ENCODE measurements around the gene SPCS2. TPM values are rescaled to one million over a fixed set of nuclear protein-coding genes. Genes with fewer than 3 reads are reported as not detected.

Gene SPCS2
- total and polyA plus RNA-seq, 4 donors, result 32.4 to 186 (median 59.6) TPM

GRCh38 chr11:74984730-74985129 lies 35.7 kb downstream of the SPCS2 start:
- no peaks in the 10 kb centered on the region for H3K27me3 ChIP-seq (ENCODE audit: control insufficient read depth in 4 of 4, insufficient read depth in 4 of 4, low read length in 3 of 4)
- H3K27ac ChIP-seq (ENCODE audit: low read depth in 1 of 2, low read length in 2 of 2), result no peak overlapping the region
- WGBS, result 83% methylated on average over 2 of the region's 2 CpGs
- H3K4me3 ChIP-seq (ENCODE audit: low read depth in 1 of 3, low read length in 3 of 3), result no peak overlapping the region
- DNase-seq (ENCODE audit: low spot score), result no peak
- peaks cover 2 to 46% (median 38%) of the 10 kb centered on the region in 4 donors for H3K4me1 ChIP-seq (ENCODE audit: control insufficient read depth in 4 of 4, insufficient read depth in 4 of 4, low read length in 3 of 4)
- H3K9me3 ChIP-seq (ENCODE audit: control insufficient read depth in 4 of 4, low read length in 3 of 4), result no peaks in the 10 kb centered on the region
- H3K9ac ChIP-seq (ENCODE audit: low read depth in 1 of 2, low read length in 2 of 2), result no peak overlapping the region
- TF ChIP-seq EGR1 (IDR thresholded peaks at IDR 0.05; ENCODE audit: low read depth in 2 of 2), result no peak
- no peak for TF ChIP-seq JUND (IDR thresholded peaks at IDR 0.05)
- TF ChIP-seq GABPA (IDR thresholded peaks at IDR 0.05 in 1 of 2, conservative IDR thresholded peaks at IDR 0.05 in 1 of 2), result no peak
- no peak for TF ChIP-seq RXRA (IDR thresholded peaks at IDR 0.05)
- no peak for TF ChIP-seq RAD21 (IDR thresholded peaks at IDR 0.05)
- TF ChIP-seq REST (IDR thresholded peaks at IDR 0.05), result no peak
- no peaks in the 10 kb centered on the region for H3K36me3 ChIP-seq (ENCODE audit: control insufficient read depth in 4 of 4, insufficient read depth in 3 of 4, low read depth in 1 of 4, low read length in 3 of 4)

GRCh38 chr11:74988541-74989259 lies 39.6 kb downstream of the SPCS2 start, which contains the start of gene NEU3:
Gene NEU3, plus strand, starts transcription at chr11:74988933. Its CDS starts 128 bp downstream, at chr11:74989061.
- Histone ChIP-seq H3K36me3 (ENCODE audit: control insufficient read depth in 4 of 4, insufficient read depth in 3 of 4, low read depth in 1 of 4, low read length in 3 of 4) (no peaks in the 10 kb centered on the region), H3K27me3 (ENCODE audit: control insufficient read depth in 4 of 4, insufficient read depth in 4 of 4, low read length in 3 of 4) (no peaks in the 10 kb centered on the region), H3K9ac (ENCODE audit: low read depth in 1 of 2, low read length in 2 of 2) (peak within 1 kb of the TSS; percentile 89), H3K27ac (ENCODE audit: low read depth in 1 of 2, low read length in 2 of 2) (peak within 1 kb of the TSS; percentile 72 to 86), H3K9me3 (ENCODE audit: control insufficient read depth in 4 of 4, low read length in 3 of 4) (no peaks in the 10 kb centered on the region), H3K4me1 (ENCODE audit: control insufficient read depth in 4 of 4, insufficient read depth in 4 of 4, low read length in 3 of 4) (peaks cover 5 to 34% (median 25%) of the 10 kb centered on the region in 4 donors), H3K4me3 (ENCODE audit: low read depth in 1 of 3, low read length in 3 of 3) (peak within 1 kb of the TSS; percentile 45 to 92 (median 83))
- TF ChIP-seq REST (IDR thresholded peaks at IDR 0.05), result peak; percentile 70
- TF ChIP-seq MAX (IDR thresholded peaks at IDR 0.05), result peak; percentile 26
- TF ChIP-seq ZBTB33 (IDR thresholded peaks at IDR 0.05), result no peak
- peak; percentile 23 for TF ChIP-seq HNF4G (IDR thresholded peaks at IDR 0.05)
- TF ChIP-seq ATF3 (IDR thresholded peaks at IDR 0.05), result no peak
- TF ChIP-seq FOXA1 (IDR thresholded peaks at IDR 0.05), result no peak
- peak in 1 of 2 donors; percentile 11 for TF ChIP-seq RAD21 (IDR thresholded peaks at IDR 0.05)
- TF ChIP-seq JUND (IDR thresholded peaks at IDR 0.05), result peak in 1 of 2 donors; percentile 30
- TF ChIP-seq NR2F2 (IDR thresholded peaks at IDR 0.05), result no peak
- no peak for TF ChIP-seq CTCF (IDR thresholded peaks at IDR 0.05; ENCODE audit: low read depth, low read length, missing input control)
- no peak for TF ChIP-seq EGR1 (IDR thresholded peaks at IDR 0.05; ENCODE audit: low read depth in 2 of 2)
- TF ChIP-seq HNF4A (conservative IDR thresholded peaks at IDR 0.05), result peak in 1 of 2 donors; percentile 45
- TF ChIP-seq SP1 (IDR thresholded peaks at IDR 0.05), result no peak
- TF ChIP-seq GABPA (IDR thresholded peaks at IDR 0.05 in 1 of 2, conservative IDR thresholded peaks at IDR 0.05 in 1 of 2), result peak; percentile 31 to 60
- peak; percentile 32 for TF ChIP-seq TAF1 (conservative IDR thresholded peaks at IDR 0.05)
- TF ChIP-seq FOXA2 (IDR thresholded peaks at IDR 0.05), result no peak
- TF ChIP-seq YY1 (IDR thresholded peaks at IDR 0.05), result peak; percentile 31
- WGBS, result under 1% methylated on average over 46 of the region's 46 CpGs
- peak; percentile 83 for DNase-seq (ENCODE audit: low spot score)
